AG08396 (cell line): ENCODE data around the gene PIK3CD.
"Not testable (repeated sequence)": the region's sequence is repeated elsewhere in the genome, so short reads cannot be mapped to it uniquely, and the experiment has no call there.

Experiments used
- DNase-seq: peaks from one replicate; pipeline ENCODE4 v3.0.0; 2012; ENCODE audit warnings: low spot score, mixed read lengths

PIK3CD gene

GRCh38 chr1:9621032-9621431, 30.5 kb upstream of the PIK3CD start:
- no peak for DNase-seq

- no peak for DNase-seq
Observed at GRCh38 chr1:9624081-9624480, 27.4 kb upstream of the PIK3CD start.

GRCh38 chr1:9625030-9625429, 26.5 kb upstream of the PIK3CD start:
- DNase-seq = not testable (repeated sequence)

DNA sequence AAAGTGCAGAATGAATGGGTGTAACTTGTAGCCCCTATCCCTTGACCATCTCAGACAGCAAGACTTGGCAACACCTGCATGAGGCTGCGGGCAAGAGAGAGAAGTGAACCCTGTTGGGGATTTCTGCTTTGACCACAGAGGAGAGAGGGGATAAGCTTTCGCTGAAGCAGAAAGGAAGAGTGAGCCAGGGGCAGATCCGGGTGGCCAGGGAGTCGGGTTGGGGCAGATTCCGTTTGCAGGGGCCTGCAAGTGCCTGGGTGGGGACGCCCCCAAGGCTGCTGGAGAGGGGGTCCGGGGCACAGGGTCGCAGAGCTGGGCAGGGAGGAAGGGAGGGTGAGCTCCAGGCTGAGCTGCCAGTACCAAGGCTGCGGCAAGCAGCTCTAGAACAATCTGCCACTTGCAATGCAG, 25.3 kb upstream of the PIK3CD start:
- no peak for DNase-seq

DNA sequence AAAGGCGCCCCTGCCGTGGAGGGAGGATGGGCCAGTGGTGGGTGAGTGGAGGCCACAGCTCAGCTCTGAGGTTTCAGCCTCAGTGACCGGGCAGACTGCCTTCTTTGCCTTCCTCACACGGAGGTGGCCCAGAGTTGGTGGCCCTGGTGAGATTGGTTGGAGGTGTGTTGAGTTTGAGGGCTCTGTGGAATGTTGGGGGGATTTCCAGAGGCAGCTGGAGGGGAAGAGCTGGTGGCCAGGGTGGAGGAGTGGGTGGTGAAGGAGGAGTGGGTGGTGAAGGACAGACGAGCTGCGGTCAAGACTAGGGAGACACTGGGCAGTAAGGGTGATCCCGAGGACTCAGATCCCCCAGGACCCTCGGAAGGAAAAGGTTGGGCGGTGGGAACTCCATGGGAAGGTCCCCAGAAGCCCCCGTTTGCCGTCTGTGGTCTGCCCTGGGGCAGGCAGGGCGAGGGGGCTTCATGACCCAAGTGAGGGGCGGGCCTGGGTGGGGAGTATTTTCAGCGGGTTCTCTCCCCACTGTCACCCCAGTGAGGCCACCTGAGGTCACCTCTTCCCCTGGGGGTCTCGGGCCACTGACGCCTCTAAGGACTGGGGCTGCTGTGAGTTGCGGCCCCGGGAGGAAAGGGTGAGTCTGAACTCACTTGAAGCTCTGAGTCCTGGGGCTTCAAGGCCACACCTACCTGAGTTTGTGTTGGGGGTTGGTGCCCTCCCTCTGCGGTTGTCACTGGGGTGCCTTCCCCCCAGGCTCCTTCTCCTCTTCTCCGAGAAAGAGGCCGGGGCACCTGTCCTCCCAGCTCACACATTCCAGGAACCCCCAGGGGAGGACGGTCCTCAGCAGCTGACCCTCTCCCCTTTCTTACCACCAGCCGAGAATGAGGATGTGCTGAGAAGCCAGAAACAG, 22.7 kb upstream of the PIK3CD start:
- no peak for DNase-seq

DNA sequence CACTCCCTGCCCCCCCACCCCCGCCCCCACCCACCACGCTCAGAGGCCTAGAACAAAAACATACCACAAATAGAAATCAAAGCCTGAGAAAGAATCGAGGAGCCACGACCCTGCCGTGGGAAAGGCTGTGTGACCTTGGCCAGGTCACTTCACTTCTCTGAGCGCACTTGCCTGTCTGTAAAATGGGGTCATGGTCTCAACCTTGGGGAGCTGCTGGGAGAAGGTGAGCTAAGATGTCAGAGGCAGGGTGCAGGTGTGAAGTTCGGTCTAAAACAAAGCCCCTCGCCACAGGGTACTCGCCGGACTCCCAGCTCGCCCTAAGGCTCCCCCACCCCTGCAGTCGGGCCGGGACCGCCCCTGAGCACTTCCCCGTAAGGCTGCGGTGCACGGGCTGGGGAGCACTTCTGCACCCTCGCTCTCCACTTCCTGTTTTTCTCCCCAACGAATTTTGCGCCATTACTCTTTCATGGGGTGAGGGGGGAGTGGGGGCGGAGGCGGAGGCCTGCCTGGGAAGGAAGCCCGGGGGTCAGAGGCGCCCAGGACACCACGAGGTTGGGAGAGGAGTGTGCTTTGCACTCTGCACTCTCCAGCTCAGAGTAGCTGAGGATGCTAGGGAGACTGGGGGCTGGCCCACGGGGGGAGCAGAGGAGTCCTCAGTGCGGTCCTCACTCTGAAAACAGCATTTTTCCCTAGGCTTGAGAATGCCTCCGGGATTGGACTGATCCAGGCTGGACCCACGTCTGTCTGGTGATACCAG, 21.9 kb upstream of the PIK3CD start:
- DNase-seq = no peak

DNA sequence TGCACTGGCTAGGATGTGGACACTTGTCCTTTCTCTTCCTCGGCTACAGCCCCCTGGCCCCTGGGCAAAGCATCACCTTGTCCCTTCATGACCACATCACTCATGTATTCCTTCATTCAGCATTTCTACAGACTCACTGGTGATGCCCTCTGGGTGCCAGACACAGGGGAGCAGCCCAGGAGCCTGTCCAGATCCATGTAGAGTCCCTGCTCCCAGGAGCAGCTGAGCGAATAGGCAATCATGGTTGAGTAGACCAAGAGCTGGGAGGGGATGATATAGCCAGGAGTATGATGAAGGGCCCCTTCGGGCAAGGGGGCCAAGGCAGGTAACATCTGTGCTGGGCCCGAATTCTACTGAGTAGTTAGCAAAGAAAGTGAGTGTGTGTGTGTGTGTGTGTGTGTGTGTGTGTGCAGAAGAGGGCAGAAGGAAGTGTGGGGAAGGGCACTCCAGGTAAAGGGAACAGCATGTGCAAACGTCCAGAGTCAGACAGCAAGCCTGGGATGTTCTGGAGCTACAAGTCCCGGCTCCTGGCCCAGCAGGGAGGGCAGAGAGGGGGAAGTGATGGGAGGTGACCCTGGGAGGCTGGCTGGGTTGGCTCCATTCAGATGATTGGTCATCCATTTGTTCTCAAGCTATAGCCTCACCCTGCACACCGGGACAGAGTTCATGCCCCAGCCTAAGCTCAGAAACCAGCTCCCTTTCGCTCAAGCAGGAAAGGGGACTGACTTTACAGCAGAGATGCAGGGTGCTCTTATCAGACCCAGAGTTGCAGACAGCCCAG, 21.0 kb upstream of the PIK3CD start:
- no peak for DNase-seq

- DNase-seq = no peak
Observed at GRCh38 chr1:9631613-9632012, 19.9 kb upstream of the PIK3CD start.

- no peak for DNase-seq
Observed at GRCh38 chr1:9633493-9633892, 18.0 kb upstream of the PIK3CD start.

DNA sequence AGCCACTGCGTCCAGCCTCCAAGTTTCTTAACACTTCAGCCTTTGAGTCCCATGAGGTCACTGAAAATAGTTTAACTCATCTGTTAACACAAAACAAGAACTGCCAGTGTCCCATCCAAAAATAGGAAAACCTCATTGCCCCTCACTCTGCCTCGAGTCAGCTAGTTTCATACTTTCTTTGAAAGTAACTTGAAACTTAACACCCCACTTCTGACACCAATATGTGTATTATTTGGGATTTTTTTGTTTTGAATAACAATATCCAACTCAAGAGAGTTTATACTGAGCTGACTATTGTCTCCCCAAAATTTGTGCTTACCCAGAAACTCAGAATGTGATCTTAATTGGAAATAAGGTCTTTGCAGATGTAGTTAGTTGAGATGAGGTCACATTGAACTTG, 16.9 kb upstream of the PIK3CD start:
- DNase-seq = no peak

GRCh38 chr1:9639227-9639626, 12.3 kb upstream of the PIK3CD start:
- DNase-seq = no peak

DNA sequence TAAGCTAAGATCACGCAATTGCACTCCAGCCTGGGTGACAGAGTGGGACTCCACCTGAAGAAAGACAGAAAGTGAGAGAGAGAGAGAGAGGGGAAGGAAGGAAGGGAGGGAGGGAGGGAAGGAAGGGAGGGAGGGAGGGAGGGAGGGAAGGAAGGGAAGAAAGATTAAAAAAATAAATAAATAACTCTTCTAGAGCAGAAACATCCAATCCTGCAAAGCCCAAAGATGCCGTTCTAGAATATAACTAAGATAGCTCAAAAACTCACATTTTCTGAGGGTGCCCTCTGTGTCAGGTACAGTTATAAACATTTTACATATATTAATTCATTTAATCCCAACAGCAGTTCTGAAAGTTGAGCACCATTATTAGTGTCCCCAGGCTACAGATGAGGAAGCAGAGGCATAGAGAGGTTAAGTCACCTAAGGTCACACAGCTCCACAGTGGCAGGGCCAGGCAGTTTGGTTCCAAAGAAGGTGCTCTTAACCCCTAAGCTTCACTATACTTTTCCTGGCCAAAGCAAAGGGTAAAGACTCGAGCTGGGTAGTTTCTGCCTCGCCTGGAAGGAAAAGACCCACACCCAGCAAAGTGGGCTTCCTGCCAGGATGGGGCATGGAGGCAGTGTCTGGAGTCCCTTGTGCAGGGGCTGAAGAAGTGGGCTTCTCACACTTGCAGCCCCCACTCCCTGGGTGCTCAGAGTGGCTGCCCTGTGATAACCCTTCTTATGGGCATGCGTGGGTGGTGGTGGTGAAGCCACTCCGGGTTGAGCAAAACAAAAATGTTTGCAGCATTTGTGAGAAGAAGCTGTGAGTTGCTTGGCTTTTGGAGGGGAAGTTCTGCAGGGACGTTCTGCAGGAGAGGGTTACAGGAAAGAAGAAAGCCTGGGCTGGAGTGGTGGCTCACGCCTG, 7.9 kb upstream of the PIK3CD start:
- no peak for DNase-seq

GRCh38 chr1:9646037-9646436, 5.5 kb upstream of the PIK3CD start:
- no peak for DNase-seq

- no peak for DNase-seq
Observed at GRCh38 chr1:9648171-9648570, 3.4 kb upstream of the PIK3CD start.

DNA sequence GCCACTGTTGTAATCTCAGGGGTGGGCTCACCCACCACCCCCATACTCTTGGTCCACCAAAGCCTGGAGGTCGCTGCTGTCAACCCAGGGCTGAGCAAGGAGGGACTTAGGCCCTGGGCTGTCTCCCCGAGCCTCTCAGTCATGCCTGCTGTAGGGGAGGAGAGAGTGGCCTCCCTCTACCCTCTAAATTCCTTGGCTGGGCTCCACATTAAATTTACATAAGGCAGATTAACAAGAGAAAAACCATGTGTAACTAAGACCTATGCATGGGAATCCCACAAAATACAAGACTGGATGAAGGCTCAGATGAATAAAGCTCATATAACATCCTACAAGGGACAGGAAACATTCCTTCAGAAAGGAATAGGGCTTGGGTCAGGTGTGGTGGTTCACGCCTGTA, 1.8 kb upstream of the PIK3CD start:
- DNase-seq = no peak

- DNase-seq = no peak
Observed at GRCh38 chr1:9651220-9651564, 339 bp upstream of the PIK3CD start.

DNA sequence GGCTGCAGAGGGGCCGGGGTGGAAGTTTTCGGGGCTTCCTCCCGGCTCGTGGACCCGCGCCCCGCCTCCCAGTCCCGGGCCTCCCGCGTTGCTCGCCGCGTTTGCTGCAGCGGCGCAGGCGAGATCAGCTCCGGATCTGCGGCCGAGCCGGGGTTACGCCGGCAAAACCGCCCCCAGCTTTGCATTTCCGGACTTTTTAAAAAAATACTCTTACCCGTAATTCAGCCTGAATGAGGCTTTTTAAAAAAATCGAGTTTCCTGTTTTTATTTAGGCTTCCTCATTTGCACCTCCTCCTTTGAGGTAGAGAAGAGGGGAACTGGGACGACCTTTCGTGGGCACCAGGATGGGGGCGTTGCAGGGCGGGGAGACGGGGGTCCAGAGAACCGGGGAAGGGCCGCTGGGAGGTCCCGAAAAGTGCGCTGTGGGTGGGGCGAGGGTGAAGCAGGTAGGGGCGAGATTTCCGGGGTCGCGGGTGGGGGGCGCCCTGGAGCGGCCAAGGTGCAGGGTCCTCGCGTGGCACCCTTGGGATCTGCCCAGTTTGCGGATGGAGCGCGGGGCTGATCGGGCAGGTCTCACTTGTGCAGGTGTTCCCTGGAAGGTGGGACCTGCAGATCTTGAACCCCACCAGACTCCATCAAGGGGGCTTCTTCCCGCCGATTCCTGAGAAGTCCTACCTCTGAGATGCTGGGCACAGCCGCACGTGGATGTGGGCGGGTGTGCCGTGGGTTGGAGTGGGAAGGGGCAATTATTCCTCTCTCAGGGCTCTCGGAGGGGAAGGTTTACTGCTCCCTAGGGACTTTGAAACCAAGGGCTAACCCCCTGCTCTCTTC, 1.1 kb downstream of the PIK3CD start:
- DNase-seq = no peak

GRCh38 chr1:9653210-9653490, 1.6 kb downstream of the PIK3CD start:
- DNase-seq = no peak

DNA sequence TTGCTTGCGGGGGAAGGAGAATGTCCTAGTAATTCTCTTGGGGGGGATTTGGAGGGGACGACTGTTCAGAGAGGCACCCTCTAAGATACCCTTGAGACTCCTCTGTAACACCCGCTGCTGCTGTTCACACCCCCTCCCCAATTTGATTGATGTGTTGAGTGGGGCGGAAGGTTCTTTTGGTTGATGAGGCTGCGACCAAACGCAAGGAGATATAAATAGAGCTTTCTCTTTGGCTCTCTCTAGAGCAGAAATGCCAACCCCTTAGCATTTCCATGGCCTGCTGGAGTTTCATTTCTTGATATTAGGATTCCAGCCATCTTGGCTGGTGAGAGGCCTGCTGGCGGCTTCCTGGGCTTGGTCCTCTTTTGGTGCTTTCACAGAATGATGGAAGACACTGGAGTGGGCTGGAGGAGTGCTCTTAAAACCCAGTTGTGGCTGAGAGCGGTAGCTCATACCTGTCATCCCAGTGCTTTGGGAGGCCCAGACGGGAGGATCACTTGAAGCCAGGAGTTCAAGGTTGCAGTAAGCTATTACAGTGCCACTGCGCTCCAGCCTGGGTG, 2.0 kb downstream of the PIK3CD start:
- DNase-seq = no peak

GRCh38 chr1:9654051-9654833, 2.7 kb downstream of the PIK3CD start:
- no peak for DNase-seq
